Activated naive CD8-positive, alpha-beta T cell treated with anti-CD3 and anti-CD28 coated beads for 36 hours (primary cell): ENCODE measurements around the gene TCAIM. TPM values are rescaled to one million over a fixed set of nuclear protein-coding genes. Genes with fewer than 3 reads are reported as not detected.
A peak's percentile ranks its signal among the peaks of the same experiment; 100 is the strongest.

Experiments
- DNase-seq: peaks from one replicate; pipeline ENCODE4 v3.0.0; 2021
- H3K27ac Mint-ChIP-seq: one replicate; pipeline ENCODE4 v1.8.0; 2022; ENCODE audit warnings: mild to moderate bottlenecking, moderate library complexity, mixed read lengths
- H3K27me3 Mint-ChIP-seq: one replicate; pipeline ENCODE4 v1.8.0; 2022; ENCODE audit warnings: mild to moderate bottlenecking, mixed read lengths
- H3K36me3 Mint-ChIP-seq: one replicate; pipeline ENCODE4 v1.8.0; 2021; ENCODE audit warnings: mild to moderate bottlenecking, mixed read lengths
- H3K4me1 Mint-ChIP-seq: one replicate; pipeline ENCODE4 v1.8.0; 2021; ENCODE audit warnings: mixed read lengths
- H3K4me3 Mint-ChIP-seq: one replicate; pipeline ENCODE4 v1.8.0; 2022; ENCODE audit warnings: mild to moderate bottlenecking, moderate library complexity, mixed read lengths
- H3K9me3 Mint-ChIP-seq: one replicate; pipeline ENCODE4 v1.8.0; 2022; ENCODE audit warnings: mixed read lengths
- total RNA-seq, 2 experiments: library from RNA; stranded (reverse); gene quantifications; one replicate each; pipeline ENCODE4 v1.2.3, GENCODE V29; 2021

Gene TCAIM
- total RNA-seq, result 10 to 100 TPM; 10.8 to 12.6 TPM

GRCh38 chr3:44338010-44338827 is at the start of gene TCAIM:
Gene TCAIM, plus strand, starts transcription at chr3:44338766. Its CDS starts 16,017 bp downstream, at chr3:44354783.
- Mint-ChIP-seq H3K9me3 (no peaks in the 10 kb centered on the region), H3K4me3 (peak within 1 kb of the TSS; percentile 93), H3K27ac (peak within 1 kb of the TSS; percentile 98), H3K36me3 (peaks cover 11% of the 10 kb centered on the region), H3K4me1 (peaks cover 19% of the 10 kb centered on the region), H3K27me3 (no peaks in the 10 kb centered on the region)
- DNase-seq, result peak; percentile 99

- Mint-ChIP-seq H3K4me1 (no peaks in the 10 kb centered on the region), H3K4me3 (no peak overlapping the region), H3K27me3 (peaks cover 16% of the 10 kb centered on the region), H3K9me3 (no peaks in the 10 kb centered on the region), H3K36me3 (no peaks in the 10 kb centered on the region), H3K27ac (no peak overlapping the region)
- no peak for DNase-seq
Measured at GRCh38 chr3:44289882-44290462, 48.6 kb upstream of the TCAIM start.

- Mint-ChIP-seq H3K27me3 (peaks cover 25% of the 10 kb centered on the region), H3K27ac (no peak overlapping the region), H3K9me3 (no peaks in the 10 kb centered on the region), H3K4me1 (no peaks in the 10 kb centered on the region), H3K36me3 (no peaks in the 10 kb centered on the region), H3K4me3 (no peak overlapping the region)
- DNase-seq, result no peak
Measured at GRCh38 chr3:44292276-44292675, 46.3 kb upstream of the TCAIM start.

- Mint-ChIP-seq H3K36me3 (no peaks in the 10 kb centered on the region), H3K4me1 (no peaks in the 10 kb centered on the region), H3K4me3 (no peak overlapping the region), H3K27ac (no peak overlapping the region), H3K27me3 (peaks cover 28% of the 10 kb centered on the region), H3K9me3 (no peaks in the 10 kb centered on the region)
- no peak for DNase-seq
Measured at GRCh38 chr3:44292947-44293346, 45.6 kb upstream of the TCAIM start.

- no peaks in the 10 kb centered on the region for H3K36me3 Mint-ChIP-seq
- no peaks in the 10 kb centered on the region for H3K4me1 Mint-ChIP-seq
- peaks cover 16% of the 10 kb centered on the region for H3K27me3 Mint-ChIP-seq
- no peak overlapping the region for H3K4me3 Mint-ChIP-seq
- no peak overlapping the region for H3K27ac Mint-ChIP-seq
- DNase-seq, result no peak
- H3K9me3 Mint-ChIP-seq, result no peaks in the 10 kb centered on the region
Measured at GRCh38 chr3:44297255-44297654, 41.3 kb upstream of the TCAIM start.

- no peak overlapping the region for H3K4me3 Mint-ChIP-seq
- peaks cover 4% of the 10 kb centered on the region for H3K27me3 Mint-ChIP-seq
- no peak for DNase-seq
- no peak overlapping the region for H3K27ac Mint-ChIP-seq
- H3K36me3 Mint-ChIP-seq, result no peaks in the 10 kb centered on the region
- no peaks in the 10 kb centered on the region for H3K4me1 Mint-ChIP-seq
- H3K9me3 Mint-ChIP-seq, result no peaks in the 10 kb centered on the region
Measured at GRCh38 chr3:44301746-44302145, 36.8 kb upstream of the TCAIM start.

GRCh38 chr3:44309500-44309899 is 29.1 kb upstream of the TCAIM start:
- no peaks in the 10 kb centered on the region for H3K36me3 Mint-ChIP-seq
- H3K27ac Mint-ChIP-seq, result no peak overlapping the region
- DNase-seq, result no peak
- no peaks in the 10 kb centered on the region for H3K9me3 Mint-ChIP-seq
- no peak overlapping the region for H3K4me3 Mint-ChIP-seq
- peaks cover 4% of the 10 kb centered on the region for H3K27me3 Mint-ChIP-seq
- H3K4me1 Mint-ChIP-seq, result no peaks in the 10 kb centered on the region

- Mint-ChIP-seq H3K9me3 (no peaks in the 10 kb centered on the region), H3K36me3 (no peaks in the 10 kb centered on the region), H3K27ac (no peak overlapping the region)
Measured at GRCh38 chr3:44318891-44319311, 19.7 kb upstream of the TCAIM start.

GRCh38 chr3:44321335-44321734 is 17.2 kb upstream of the TCAIM start:
- H3K4me3 Mint-ChIP-seq, result no peak overlapping the region
- DNase-seq, result no peak
- no peaks in the 10 kb centered on the region for H3K36me3 Mint-ChIP-seq
- H3K4me1 Mint-ChIP-seq, result no peaks in the 10 kb centered on the region
- no peak overlapping the region for H3K27ac Mint-ChIP-seq
- H3K9me3 Mint-ChIP-seq, result no peaks in the 10 kb centered on the region
- H3K27me3 Mint-ChIP-seq, result peaks cover 10% of the 10 kb centered on the region

More at GRCh38 chr3:44318891-44319311, 19.7 kb upstream of the TCAIM start:
- H3K4me3 Mint-ChIP-seq, result no peak overlapping the region
- H3K27me3 Mint-ChIP-seq, result peaks cover 8% of the 10 kb centered on the region
- no peaks in the 10 kb centered on the region for H3K4me1 Mint-ChIP-seq
- DNase-seq, result no peak

- H3K36me3 Mint-ChIP-seq, result no peaks in the 10 kb centered on the region
- H3K9me3 Mint-ChIP-seq, result no peaks in the 10 kb centered on the region
- H3K4me1 Mint-ChIP-seq, result no peaks in the 10 kb centered on the region
- H3K27ac Mint-ChIP-seq, result no peak overlapping the region
- H3K27me3 Mint-ChIP-seq, result peaks cover 16% of the 10 kb centered on the region
- peak; percentile 37 for DNase-seq
- no peak overlapping the region for H3K4me3 Mint-ChIP-seq
Measured at GRCh38 chr3:44323341-44323955, 15.1 kb upstream of the TCAIM start.

- no peak overlapping the region for H3K27ac Mint-ChIP-seq
- no peaks in the 10 kb centered on the region for H3K4me1 Mint-ChIP-seq
- H3K4me3 Mint-ChIP-seq, result no peak overlapping the region
- DNase-seq, result no peak
- H3K27me3 Mint-ChIP-seq, result peaks cover 15% of the 10 kb centered on the region
- H3K9me3 Mint-ChIP-seq, result no peaks in the 10 kb centered on the region
- H3K36me3 Mint-ChIP-seq, result no peaks in the 10 kb centered on the region
Measured at GRCh38 chr3:44324584-44324983, 14.0 kb upstream of the TCAIM start.

- DNase-seq, result no peak
- Mint-ChIP-seq H3K9me3 (no peaks in the 10 kb centered on the region), H3K27ac (no peak overlapping the region), H3K36me3 (no peaks in the 10 kb centered on the region), H3K27me3 (peaks cover 15% of the 10 kb centered on the region), H3K4me1 (no peaks in the 10 kb centered on the region), H3K4me3 (no peak overlapping the region)
Measured at GRCh38 chr3:44326019-44326418, 12.5 kb upstream of the TCAIM start.

- no peaks in the 10 kb centered on the region for H3K9me3 Mint-ChIP-seq
- no peaks in the 10 kb centered on the region for H3K36me3 Mint-ChIP-seq
- no peak for DNase-seq
- H3K27me3 Mint-ChIP-seq, result peaks cover 15% of the 10 kb centered on the region
- no peak overlapping the region for H3K4me3 Mint-ChIP-seq
- no peak overlapping the region for H3K27ac Mint-ChIP-seq
- no peaks in the 10 kb centered on the region for H3K4me1 Mint-ChIP-seq
Measured at GRCh38 chr3:44326515-44326914, 12.1 kb upstream of the TCAIM start.

- H3K4me1 Mint-ChIP-seq, result no peaks in the 10 kb centered on the region
- H3K4me3 Mint-ChIP-seq, result no peak overlapping the region
- H3K27me3 Mint-ChIP-seq, result peaks cover 20% of the 10 kb centered on the region
- H3K27ac Mint-ChIP-seq, result no peak overlapping the region
- DNase-seq, result no peak
- no peaks in the 10 kb centered on the region for H3K9me3 Mint-ChIP-seq
- no peaks in the 10 kb centered on the region for H3K36me3 Mint-ChIP-seq
Measured at GRCh38 chr3:44329946-44330345, 8.6 kb upstream of the TCAIM start.

GRCh38 chr3:44330444-44330843 is 8.1 kb upstream of the TCAIM start:
- DNase-seq, result no peak
- Mint-ChIP-seq H3K27ac (no peak overlapping the region), H3K4me1 (no peaks in the 10 kb centered on the region), H3K9me3 (no peaks in the 10 kb centered on the region), H3K27me3 (peaks cover 20% of the 10 kb centered on the region), H3K36me3 (no peaks in the 10 kb centered on the region), H3K4me3 (no peak overlapping the region)
